DOHH2 (cell line): ENCODE data around the gene LRP2.

Experiments
- H3F3A ChIP-seq: fragments of 200-600 bp; sonication (generic), shearing (Covaris generic); 2 replicates; pipeline ENCODE4 v1.6.0; 2016; ENCODE audit warnings: antibody characterized with exemption, mild to moderate bottlenecking; ENCODE audit not compliant: control insufficient read depth, insufficient read depth
- H3K27ac ChIP-seq: fragments of 200-600 bp; sonication (generic); 2 replicates; pipeline ENCODE4 v1.5.1; 2014; ENCODE audit warnings: low read depth, mild to moderate bottlenecking, low read length, moderate library complexity
- H3K27me3 ChIP-seq: fragments of 200-600 bp; sonication (generic); 2 replicates; pipeline ENCODE4 v1.6.1; 2014; ENCODE audit warnings: mild to moderate bottlenecking, low read length, mixed read lengths; ENCODE audit not compliant: control insufficient read depth
- H3K36me3 ChIP-seq: fragments of 200-600 bp; sonication (generic); 2 replicates; pipeline ENCODE4 v1.6.1; 2014; ENCODE audit warnings: mild to moderate bottlenecking, low read length, moderate library complexity, mixed read lengths; ENCODE audit not compliant: control insufficient read depth
- H3K4me1 ChIP-seq: fragments of 200-600 bp; sonication (generic); 2 replicates; pipeline ENCODE4 v1.6.1; 2014; ENCODE audit warnings: mild to moderate bottlenecking, low read length, mixed read lengths; ENCODE audit not compliant: control insufficient read depth
- H3K4me2 ChIP-seq: fragments of 200-600 bp; sonication (generic); 2 replicates; pipeline ENCODE4 v1.6.0; 2014; ENCODE audit warnings: mild to moderate bottlenecking, low read length, moderate library complexity
- H3K4me3 ChIP-seq: fragments of 200-600 bp; sonication (generic); 2 replicates; pipeline ENCODE4 v1.5.1; 2014; ENCODE audit warnings: mild to moderate bottlenecking, low read length, mixed read lengths
- H3K79me2 ChIP-seq: fragments of 200-600 bp; sonication (generic); 2 replicates; pipeline ENCODE4 v1.6.1; 2014; ENCODE audit warnings: mild to moderate bottlenecking, low read length, mixed read lengths; ENCODE audit not compliant: control insufficient read depth
- H3K9me2 ChIP-seq: fragments of 200-600 bp; sonication (generic); replicated peaks from 2 replicates; pipeline ENCODE4 v1.6.1; 2014; ENCODE audit warnings: mild to moderate bottlenecking, low read length, mixed read lengths; ENCODE audit not compliant: control insufficient read depth
- H3K9me3 ChIP-seq: fragments of 200-600 bp; sonication (generic); 2 replicates; pipeline ENCODE4 v1.6.1; 2014; ENCODE audit warnings: antibody characterized with exemption, low read length, mixed read lengths; ENCODE audit not compliant: control insufficient read depth, insufficient read depth
- H4K20me1 ChIP-seq: fragments of 200-600 bp; sonication (generic); 2 replicates; pipeline ENCODE4 v1.6.0; 2014; ENCODE audit warnings: low read depth, mild to moderate bottlenecking, antibody characterized with exemption, low read length, moderate library complexity; ENCODE audit not compliant: control insufficient read depth, insufficient read depth
- EZH2phosphoT487 ChIP-seq: fragments of 200-600 bp; sonication (generic); IDR thresholded peaks from 2 replicates; pipeline ENCODE4 v1.6.1; 2017; ENCODE audit warnings: borderline replicate concordance, mild to moderate bottlenecking, antibody characterized with exemption, low read length, moderate library complexity, mixed read lengths
- TF ChIP-seq, protein P1 (sequence below): fragments of 200-600 bp; sonication (generic); IDR thresholded peaks from one replicate; pipeline ENCODE4 v1.5.1; 2014; ENCODE audit warnings: antibody characterized with exemption, mild to moderate bottlenecking, low read depth, low read length; ENCODE audit not compliant: poor library complexity, severe bottlenecking

LRP2 gene

GRCh38 chr2:169237286-169237685 is 125.0 kb downstream of the LRP2 start:
- H3K36me3 ChIP-seq = no peaks in the 10 kb centered on the region
- no peaks in the 10 kb centered on the region for H3K79me2 ChIP-seq
- H3K4me2 ChIP-seq = no peak overlapping the region
- H3K4me1 ChIP-seq = no peaks in the 10 kb centered on the region
- no peaks in the 10 kb centered on the region for H3F3A ChIP-seq
- no peak overlapping the region for H3K27ac ChIP-seq
- H4K20me1 ChIP-seq = no peaks in the 10 kb centered on the region
- H3K4me3 ChIP-seq = no peak overlapping the region
- no peaks in the 10 kb centered on the region for H3K9me3 ChIP-seq
- H3K27me3 ChIP-seq = no peaks in the 10 kb centered on the region
- H3K9me2 ChIP-seq = no peaks in the 10 kb centered on the region
- no peak for TF ChIP-seq EZH2phosphoT487
- TF ChIP-seq, protein P1, sequence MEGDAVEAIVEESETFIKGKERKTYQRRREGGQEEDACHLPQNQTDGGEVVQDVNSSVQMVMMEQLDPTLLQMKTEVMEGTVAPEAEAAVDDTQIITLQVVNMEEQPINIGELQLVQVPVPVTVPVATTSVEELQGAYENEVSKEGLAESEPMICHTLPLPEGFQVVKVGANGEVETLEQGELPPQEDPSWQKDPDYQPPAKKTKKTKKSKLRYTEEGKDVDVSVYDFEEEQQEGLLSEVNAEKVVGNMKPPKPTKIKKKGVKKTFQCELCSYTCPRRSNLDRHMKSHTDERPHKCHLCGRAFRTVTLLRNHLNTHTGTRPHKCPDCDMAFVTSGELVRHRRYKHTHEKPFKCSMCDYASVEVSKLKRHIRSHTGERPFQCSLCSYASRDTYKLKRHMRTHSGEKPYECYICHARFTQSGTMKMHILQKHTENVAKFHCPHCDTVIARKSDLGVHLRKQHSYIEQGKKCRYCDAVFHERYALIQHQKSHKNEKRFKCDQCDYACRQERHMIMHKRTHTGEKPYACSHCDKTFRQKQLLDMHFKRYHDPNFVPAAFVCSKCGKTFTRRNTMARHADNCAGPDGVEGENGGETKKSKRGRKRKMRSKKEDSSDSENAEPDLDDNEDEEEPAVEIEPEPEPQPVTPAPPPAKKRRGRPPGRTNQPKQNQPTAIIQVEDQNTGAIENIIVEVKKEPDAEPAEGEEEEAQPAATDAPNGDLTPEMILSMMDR = no peak

- Histone ChIP-seq H3K27ac (no peak overlapping the region), H4K20me1 (no peaks in the 10 kb centered on the region), H3K4me3 (no peak overlapping the region), H3K79me2 (no peaks in the 10 kb centered on the region), H3K9me3 (no peaks in the 10 kb centered on the region), H3K9me2 (no peaks in the 10 kb centered on the region), H3K36me3 (no peaks in the 10 kb centered on the region), H3K27me3 (peaks cover 7% of the 10 kb centered on the region; the same call in 1 of the 2 replicates), H3K4me2 (no peak overlapping the region), H3K4me1 (no peaks in the 10 kb centered on the region), H3F3A (no peaks in the 10 kb centered on the region)
- TF ChIP-seq EZH2phosphoT487 = no peak
- TF ChIP-seq, protein P1 = no peak
Measured at GRCh38 chr2:169232551-169233154, 129.7 kb downstream of the LRP2 start.

GRCh38 chr2:169230204-169230603 is 132.1 kb downstream of the LRP2 start:
- no peaks in the 10 kb centered on the region for H3F3A ChIP-seq
- H3K27ac ChIP-seq = no peak overlapping the region
- H3K4me3 ChIP-seq = no peak overlapping the region
- H3K27me3 ChIP-seq = peaks cover 7% of the 10 kb centered on the region; the same call in 1 of the 2 replicates
- H3K4me1 ChIP-seq = no peaks in the 10 kb centered on the region
- H3K9me2 ChIP-seq = no peaks in the 10 kb centered on the region
- no peak for TF ChIP-seq EZH2phosphoT487
- TF ChIP-seq, protein P1 = no peak
- no peaks in the 10 kb centered on the region for H3K79me2 ChIP-seq
- H3K4me2 ChIP-seq = no peak overlapping the region
- no peaks in the 10 kb centered on the region for H3K9me3 ChIP-seq
- H3K36me3 ChIP-seq = no peaks in the 10 kb centered on the region
- H4K20me1 ChIP-seq = no peaks in the 10 kb centered on the region
